Vagina (tissue), 2 donors: ENCODE data around the gene TMPRSS2. TPM values are rescaled to one million over a fixed set of nuclear protein-coding genes. Genes with fewer than 3 reads are reported as not detected.
"Not testable (repeated sequence)": the region's sequence is repeated elsewhere in the genome, so short reads cannot be mapped to it uniquely, and the experiment has no call there.

Source experiments
- DNase-seq, 2 donors: peaks; one replicate each; pipeline ENCODE4 v3.0.0-alpha.2; 2017; ENCODE audit errors: extremely low spot score in 2 of 2
- H3K27ac ChIP-seq: fragments of 200-600 bp; sonication (generic); one replicate; pipeline ENCODE4 v1.5.1; 2019
- H3K27me3 ChIP-seq: fragments of 200-600 bp; sonication (generic); one replicate; pipeline ENCODE4 v1.5.1; 2019
- H3K36me3 ChIP-seq, 2 donors: fragments of 200-600 bp; sonication (generic); one replicate each; pipeline ENCODE4 v1.5.1; 2017 to 2019
- H3K4me1 ChIP-seq: fragments of 200-600 bp; sonication (generic); one replicate; pipeline ENCODE4 v1.5.1; 2019
- H3K4me3 ChIP-seq, 2 donors: fragments of 200-600 bp; sonication (generic); 1 replicate in 1 of 2; 2 replicates in 1 of 2; pipeline ENCODE4 v1.5.1; 2016 to 2019
- H3K9me3 ChIP-seq: fragments of 200-600 bp; sonication (generic); one replicate; pipeline ENCODE4 v1.5.1; 2019
- POLR2A ChIP-seq, 2 donors: fragments of 450-650 bp; IDR thresholded peaks; one replicate each; pipeline ENCODE4 v1.6.1; 2017; ENCODE audit warnings: antibody characterized with exemption in 2 of 2, mild to moderate bottlenecking in 2 of 2, moderate library complexity in 2 of 2
- POLR2AphosphoS5 ChIP-seq, 2 donors: sonication (generic); formaldehyde crosslinking; IDR thresholded peaks; one replicate each; pipeline ENCODE4 v1.9.0; 2017; ENCODE audit warnings: antibody characterized with exemption in 2 of 2, mild to moderate bottlenecking in 2 of 2, low read depth in 1 of 2; ENCODE audit not compliant: insufficient read depth in 1 of 2
- intact Hi-C: fragments of 100-400 bp; cut with DNase I; formaldehyde crosslinking; loops from one replicate; pipeline ENCODE4 v1.15.1; 2023
- total RNA-seq: library from RNA; depleted of rRNA; stranded (reverse); fragments of >200 nt; gene quantifications from one replicate; pipeline ENCODE4 v1.2.3, GENCODE V29; 2016
- TF ChIP-seq, protein P1 (sequence below), 3 experiments: fragments of 450-650 bp in 2 of 3; fragments of 200-600 bp in 1 of 3; sonication (generic) in 1 of 3; IDR thresholded peaks; one replicate each; pipeline ENCODE4 v1.5.1; 2017 to 2019; ENCODE audit warnings: antibody characterized with exemption in 3 of 3, mild to moderate bottlenecking in 2 of 3, moderate library complexity in 2 of 3

Gene TMPRSS2
- total RNA-seq, 1 donor from 2014 or later, result 19.9 TPM

DNA sequence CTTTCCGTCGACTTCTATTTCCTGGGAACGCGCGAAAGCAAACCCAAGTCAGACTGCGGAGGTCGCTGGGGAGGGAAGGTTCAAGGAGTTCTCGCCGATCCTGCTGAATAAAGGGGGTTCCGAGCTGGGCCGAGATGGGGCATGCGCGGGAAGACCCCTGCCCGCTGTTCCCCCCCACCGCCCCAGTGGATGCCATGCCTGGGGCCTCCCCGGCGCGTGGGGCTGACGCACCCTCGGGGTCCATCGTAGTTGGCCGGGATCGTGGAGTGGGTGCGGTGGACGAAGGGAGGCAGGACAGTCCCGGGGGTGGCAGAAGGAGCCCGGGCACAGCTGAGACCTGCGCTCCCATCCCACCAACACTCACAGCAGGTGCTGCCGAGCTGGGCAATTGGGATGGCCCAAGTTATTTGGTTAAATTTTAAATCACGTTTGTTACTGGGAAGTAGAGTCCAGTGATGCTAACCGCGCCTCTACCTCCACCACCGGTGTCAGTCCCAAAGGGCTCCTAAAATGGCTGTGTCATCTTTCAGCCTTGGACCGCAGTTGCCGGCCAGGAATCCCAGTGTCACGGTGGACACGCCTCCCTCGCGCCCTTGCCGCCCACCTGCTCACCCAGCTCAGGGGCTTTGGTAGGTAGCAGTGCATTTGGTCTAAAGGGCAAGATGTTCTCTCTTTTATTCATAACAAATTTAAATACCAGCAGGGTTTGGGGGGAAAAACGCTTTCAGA lies 81.1 kb downstream of the TMPRSS2 start:
- peak in 1 of 2 donors; percentile 83 for DNase-seq

DNA sequence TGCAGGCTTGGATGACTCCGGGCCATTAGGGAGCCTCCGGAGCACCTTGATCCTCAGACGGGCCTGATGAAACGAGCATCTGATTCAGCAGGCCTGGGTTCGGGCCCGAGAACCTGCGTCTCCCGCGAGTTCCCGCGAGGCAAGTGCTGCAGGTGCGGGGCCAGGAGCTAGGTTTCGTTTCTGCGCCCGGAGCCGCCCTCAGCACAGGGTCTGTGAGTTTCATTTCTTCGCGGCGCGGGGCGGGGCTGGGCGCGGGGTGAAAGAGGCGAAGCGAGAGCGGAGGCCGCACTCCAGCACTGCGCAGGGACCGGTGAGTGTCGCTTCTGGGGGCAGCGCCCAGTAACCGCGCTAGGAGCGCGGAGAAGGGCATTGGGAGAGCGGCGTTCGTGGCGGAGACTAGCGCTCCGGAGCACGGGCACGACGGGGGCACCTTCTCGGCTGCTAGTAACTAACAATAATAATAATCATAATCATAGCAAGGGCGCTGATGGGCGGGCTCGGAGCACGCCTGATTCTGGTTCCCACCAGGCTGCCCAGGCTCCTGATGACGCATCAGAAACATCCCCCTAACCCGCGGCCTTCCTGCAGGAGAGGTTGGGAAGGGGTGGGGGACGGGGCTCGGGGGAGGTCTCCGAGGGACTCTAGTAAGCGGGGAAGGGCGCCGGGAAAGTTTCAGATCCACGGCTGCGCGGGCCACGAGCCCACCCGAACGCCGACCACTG lies 81.8 kb downstream of the TMPRSS2 start, which contains the start of gene MX1:
Gene MX1 (plus strand): TSS at position 286 of the 722 bp plus-strand sequence. CDS start 5,832 bp downstream, outside the sequence.
- H3K4me1 ChIP-seq, result peaks cover 18% of the 10 kb centered on the region
- peak in 1 of 2 donors; percentile 85 for DNase-seq

More for the DNA sequence above, 81.1 kb downstream of the TMPRSS2 start:
- peak overlapping the region; percentile 52 to 67 for H3K4me3 ChIP-seq
- H3K9me3 ChIP-seq, result no peaks in the 10 kb centered on the region
- TF ChIP-seq POLR2AphosphoS5 (IDR thresholded peaks at IDR 0.05; ENCODE audit: insufficient read depth in 1 of 2, low read depth in 1 of 2), result no peak
- no peak for TF ChIP-seq POLR2A (IDR thresholded peaks at IDR 0.05)
- TF ChIP-seq, protein P1, sequence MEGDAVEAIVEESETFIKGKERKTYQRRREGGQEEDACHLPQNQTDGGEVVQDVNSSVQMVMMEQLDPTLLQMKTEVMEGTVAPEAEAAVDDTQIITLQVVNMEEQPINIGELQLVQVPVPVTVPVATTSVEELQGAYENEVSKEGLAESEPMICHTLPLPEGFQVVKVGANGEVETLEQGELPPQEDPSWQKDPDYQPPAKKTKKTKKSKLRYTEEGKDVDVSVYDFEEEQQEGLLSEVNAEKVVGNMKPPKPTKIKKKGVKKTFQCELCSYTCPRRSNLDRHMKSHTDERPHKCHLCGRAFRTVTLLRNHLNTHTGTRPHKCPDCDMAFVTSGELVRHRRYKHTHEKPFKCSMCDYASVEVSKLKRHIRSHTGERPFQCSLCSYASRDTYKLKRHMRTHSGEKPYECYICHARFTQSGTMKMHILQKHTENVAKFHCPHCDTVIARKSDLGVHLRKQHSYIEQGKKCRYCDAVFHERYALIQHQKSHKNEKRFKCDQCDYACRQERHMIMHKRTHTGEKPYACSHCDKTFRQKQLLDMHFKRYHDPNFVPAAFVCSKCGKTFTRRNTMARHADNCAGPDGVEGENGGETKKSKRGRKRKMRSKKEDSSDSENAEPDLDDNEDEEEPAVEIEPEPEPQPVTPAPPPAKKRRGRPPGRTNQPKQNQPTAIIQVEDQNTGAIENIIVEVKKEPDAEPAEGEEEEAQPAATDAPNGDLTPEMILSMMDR (IDR thresholded peaks at IDR 0.05), result no peak
- H3K27me3 ChIP-seq, result no peaks in the 10 kb centered on the region
- H3K4me1 ChIP-seq, result peaks cover 12% of the 10 kb centered on the region
- peaks cover 0 to 2% of the 10 kb centered on the region in 2 donors for H3K36me3 ChIP-seq
- peak overlapping the region; percentile 56 for H3K27ac ChIP-seq
- intact Hi-C loops, result no loop called here

DNA sequence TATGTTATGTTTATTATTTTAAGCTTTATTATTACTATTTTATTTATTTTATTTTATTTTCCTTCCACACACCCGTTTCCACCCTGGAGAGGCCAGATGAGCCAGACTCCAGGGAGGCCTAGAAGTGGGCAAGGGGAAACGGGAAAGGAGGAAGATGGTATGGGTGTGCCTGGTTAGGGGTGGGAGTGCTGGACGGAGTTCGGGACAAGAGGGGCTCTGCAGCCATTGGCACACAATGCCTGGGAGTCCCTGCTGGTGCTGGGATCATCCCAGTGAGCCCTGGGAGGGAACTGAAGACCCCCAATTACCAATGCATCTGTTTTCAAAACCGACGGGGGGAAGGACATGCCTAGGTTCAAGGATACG lies 82.4 kb downstream of the TMPRSS2 start:
- peaks cover 23% of the 10 kb centered on the region for H3K4me1 ChIP-seq
- DNase-seq, result peak in 1 of 2 donors; percentile 84
- intact Hi-C loops, result no loop called here
- H3K27me3 ChIP-seq, result no peaks in the 10 kb centered on the region
- peak overlapping the region; percentile 52 to 67 for H3K4me3 ChIP-seq
- TF ChIP-seq, protein P1 (IDR thresholded peaks at IDR 0.05), result no peak
- H3K36me3 ChIP-seq, result no peaks in the 10 kb centered on the region
- peak overlapping the region; percentile 56 for H3K27ac ChIP-seq
- H3K9me3 ChIP-seq, result no peaks in the 10 kb centered on the region

More for the DNA sequence above, 81.8 kb downstream of the TMPRSS2 start, which contains the start of gene MX1:
- Histone ChIP-seq H3K4me3 (peak within 1 kb of the TSS; percentile 52 to 67), H3K27ac (peak within 1 kb of the TSS; percentile 56), H3K9me3 (no peaks in the 10 kb centered on the region), H3K27me3 (no peaks in the 10 kb centered on the region), H3K36me3 (no peaks in the 10 kb centered on the region)
- TF ChIP-seq POLR2AphosphoS5 (IDR thresholded peaks at IDR 0.05; ENCODE audit: insufficient read depth in 1 of 2, low read depth in 1 of 2) (peak; percentile 53 to 84), POLR2A (IDR thresholded peaks at IDR 0.05) (peak in 1 of 2 donors; percentile 36)
- TF ChIP-seq, protein P1 (IDR thresholded peaks at IDR 0.05), result no peak
- intact Hi-C loops, result no loop called here

DNA sequence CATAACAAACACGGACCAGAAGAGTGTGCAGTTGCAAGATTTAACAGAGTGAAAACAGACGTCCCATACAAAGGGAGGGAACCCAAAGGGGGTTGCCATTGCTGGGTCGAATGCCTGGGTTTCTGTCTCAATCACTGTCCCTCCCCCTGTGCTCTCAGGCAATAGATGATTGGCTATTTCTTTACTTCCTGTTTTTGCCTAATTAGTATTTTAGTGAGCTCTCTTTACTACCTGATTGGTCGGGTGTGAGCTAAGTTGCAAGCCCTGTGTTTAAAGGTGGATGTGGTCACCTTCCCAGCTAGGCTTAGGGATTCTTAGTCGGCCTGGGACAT lies 84.7 kb downstream of the TMPRSS2 start:
- H3K4me3 ChIP-seq, intact Hi-C loops, H3K27me3 ChIP-seq, DNase-seq, H3K27ac ChIP-seq, H3K9me3 ChIP-seq, H3K36me3 ChIP-seq: not testable (repeated sequence)
- H3K4me1 ChIP-seq, result peaks cover 30% of the 10 kb centered on the region

DNA sequence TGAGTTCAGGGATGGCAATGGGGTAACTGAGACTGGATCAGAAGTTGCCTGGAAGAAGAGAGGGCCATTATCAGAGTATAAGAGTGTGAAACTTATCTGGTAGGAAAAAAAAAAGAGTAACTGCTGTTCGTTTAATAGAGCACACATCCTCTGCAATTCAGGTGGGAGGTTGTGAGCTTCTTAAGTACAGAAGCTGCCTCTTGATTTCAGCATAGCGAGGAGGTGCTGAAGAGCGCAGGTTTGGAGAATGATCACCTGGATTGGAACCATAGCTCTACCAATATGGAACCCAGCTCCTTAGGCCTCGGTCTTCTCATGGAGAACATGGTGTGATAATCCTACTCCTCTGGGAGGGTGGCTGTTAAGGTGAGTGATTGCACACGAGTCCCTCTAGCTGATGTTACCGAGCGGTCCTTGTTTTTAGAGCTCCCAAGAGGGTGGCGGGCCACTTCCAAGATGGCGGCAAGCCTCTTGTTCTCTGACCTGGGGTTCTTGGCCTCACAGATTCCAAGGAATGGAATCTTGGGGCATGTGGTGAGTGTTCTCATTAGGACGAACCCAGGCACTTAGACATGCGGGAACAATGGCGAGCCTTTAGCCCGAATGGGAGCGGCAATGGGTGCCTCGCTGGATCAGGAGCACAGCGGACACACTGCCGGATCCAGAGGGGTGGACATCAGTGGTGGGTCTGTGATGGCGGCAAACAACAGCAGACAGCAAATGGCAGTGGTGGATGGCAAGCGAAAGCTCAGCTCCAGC lies 85.2 kb downstream of the TMPRSS2 start:
- intact Hi-C loops, result no loop called here
- H3K9me3 ChIP-seq, result no peaks in the 10 kb centered on the region
- no peak for TF ChIP-seq POLR2AphosphoS5 (IDR thresholded peaks at IDR 0.05; ENCODE audit: insufficient read depth in 1 of 2, low read depth in 1 of 2)
- no peak for TF ChIP-seq POLR2A (IDR thresholded peaks at IDR 0.05)
- TF ChIP-seq, protein P1 (IDR thresholded peaks at IDR 0.05), result no peak
- H3K27ac ChIP-seq, result no peak overlapping the region
- H3K4me1 ChIP-seq, result peaks cover 30% of the 10 kb centered on the region
- no peak overlapping the region for H3K4me3 ChIP-seq
- H3K27me3 ChIP-seq, result no peaks in the 10 kb centered on the region
- no peaks in the 10 kb centered on the region for H3K36me3 ChIP-seq
- DNase-seq, result peak in 1 of 2 donors; percentile 69

DNA sequence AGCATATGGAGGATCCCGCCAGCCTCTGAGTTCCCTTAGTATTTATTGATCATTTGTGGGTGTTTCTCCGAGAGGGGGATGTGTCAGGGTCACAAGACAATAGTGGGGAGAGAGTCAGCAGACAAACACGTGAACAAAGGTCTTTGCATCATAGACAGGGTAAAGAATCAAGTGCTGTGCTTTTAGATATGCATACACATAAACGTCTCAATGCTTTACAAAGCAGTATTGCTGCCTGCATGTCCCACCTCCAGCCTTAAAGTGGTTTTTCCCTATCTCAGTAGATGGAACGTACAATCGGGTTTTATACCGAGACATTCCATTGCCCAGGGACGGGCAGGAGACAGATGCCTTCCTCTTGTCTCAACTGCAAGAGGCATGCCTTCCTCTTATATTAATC lies 87.0 kb downstream of the TMPRSS2 start:
- intact Hi-C loops, H3K27me3 ChIP-seq, H3K36me3 ChIP-seq, DNase-seq, H3K9me3 ChIP-seq: not testable (repeated sequence)
- Histone ChIP-seq H3K4me3 (peak overlapping the region; percentile 62 to 89), H3K4me1 (peaks cover 23% of the 10 kb centered on the region), H3K27ac (peak overlapping the region; percentile 93)
